Karpas-422 (cell line): Measurements from ENCODE around the gene PPCDC. TPM values are rescaled to one million over a fixed set of nuclear protein-coding genes. Genes with fewer than 3 reads are reported as not detected.

Source experiments
- DNase-seq: peaks from one replicate; pipeline ENCODE4 v3.0.0-alpha.2; 2015
- H2AFZ ChIP-seq: fragments of 200-600 bp; sonication (generic); 2 replicates; pipeline ENCODE4 v1.6.1; 2014; ENCODE audit warnings: antibody characterized with exemption, low read length, mixed read lengths
- H3K27ac ChIP-seq: fragments of 200-600 bp; sonication (generic); 2 replicates; pipeline ENCODE4 v1.5.1; 2014; ENCODE audit warnings: mild to moderate bottlenecking, low read length, moderate library complexity
- H3K27me3 ChIP-seq: fragments of 200-600 bp; sonication (generic); 2 replicates; pipeline ENCODE4 v1.6.1; 2014; ENCODE audit warnings: low read length, mixed read lengths
- H3K36me3 ChIP-seq: fragments of 200-600 bp; sonication (generic); 2 replicates; pipeline ENCODE4 v1.6.1; 2014; ENCODE audit warnings: low read length, mixed read lengths; ENCODE audit not compliant: insufficient read depth
- H3K4me1 ChIP-seq: fragments of 200-600 bp; sonication (generic); 2 replicates; pipeline ENCODE4 v1.6.1; 2014; ENCODE audit warnings: mild to moderate bottlenecking, low read length, mixed read lengths
- H3K4me2 ChIP-seq: fragments of 200-600 bp; sonication (generic); 2 replicates; pipeline ENCODE4 v1.6.1; 2014; ENCODE audit warnings: low read length, low read depth, mild to moderate bottlenecking; ENCODE audit not compliant: poor library complexity, severe bottlenecking
- H3K4me3 ChIP-seq: fragments of 200-600 bp; sonication (generic); 2 replicates; pipeline ENCODE4 v1.5.1; 2014; ENCODE audit warnings: mild to moderate bottlenecking, antibody characterized with exemption, low read length, mixed read lengths
- H3K79me2 ChIP-seq: fragments of 200-600 bp; sonication (generic); 2 replicates; pipeline ENCODE4 v1.6.1; 2014; ENCODE audit warnings: mild to moderate bottlenecking, low read length, mixed read lengths
- H3K9ac ChIP-seq: fragments of 200-600 bp; sonication (generic); 2 replicates; pipeline ENCODE4 v1.6.0; 2014; ENCODE audit warnings: low read length
- H3K9me2 ChIP-seq: fragments of 200-600 bp; sonication (generic), shearing (Covaris generic); replicated peaks from 2 replicates; pipeline ENCODE4 v1.6.0; 2014; ENCODE audit warnings: mild to moderate bottlenecking, low read length, moderate library complexity; ENCODE audit not compliant: insufficient read depth
- H3K9me3 ChIP-seq: fragments of 300-700, 200-600 bp; sonication (generic); 2 replicates; pipeline ENCODE4 v1.6.1; 2014; ENCODE audit warnings: low read length, mixed read lengths
- H4K20me1 ChIP-seq: fragments of 200-600 bp; sonication (generic); 2 replicates; pipeline ENCODE4 v1.6.1; 2014; ENCODE audit warnings: mild to moderate bottlenecking, antibody characterized with exemption, low read length, low read depth; ENCODE audit not compliant: insufficient read depth
- total RNA-seq: library from RNA; depleted of rRNA; stranded (reverse); fragments of >200 nt; shearing (Covaris generic); gene quantifications from 2 replicates; pipeline ENCODE4 v1.2.3, GENCODE V29; 2014; ENCODE audit warnings: low replicate concordance

PPCDC gene
- total RNA-seq, 1 experiment from 2014 or later = 19.3 TPM

DNA sequence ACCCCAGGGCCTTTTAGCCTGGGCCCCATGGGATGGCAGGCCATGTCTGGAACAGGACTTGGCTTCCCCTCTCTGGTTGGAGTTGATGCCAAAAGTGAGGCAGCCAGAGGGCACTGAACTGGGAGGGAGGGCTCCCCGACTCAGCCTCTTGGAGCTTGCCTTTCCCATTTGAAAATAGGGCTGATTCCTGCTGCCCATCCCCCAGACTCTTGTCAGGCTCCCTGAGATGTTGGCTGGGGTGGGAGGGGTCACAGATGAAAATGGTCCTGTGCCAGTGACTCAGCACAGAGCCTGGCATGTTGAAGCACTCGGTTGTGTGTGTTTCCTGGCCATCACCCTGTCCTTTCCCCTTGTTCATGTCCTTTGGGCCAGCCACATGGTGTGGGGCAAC lies 6.6 kb downstream of the PPCDC start:
- no peaks in the 10 kb centered on the region for H3K9me2 ChIP-seq
- no peaks in the 10 kb centered on the region for H3K9me3 ChIP-seq
- H3K27ac ChIP-seq = no peak overlapping the region
- no peaks in the 10 kb centered on the region for H3K79me2 ChIP-seq
- no peak overlapping the region for H2AFZ ChIP-seq
- H3K9ac ChIP-seq = no peak overlapping the region
- peaks cover 40% of the 10 kb centered on the region; the same call in 1 of the 2 replicates for H4K20me1 ChIP-seq
- H3K4me3 ChIP-seq = no peak overlapping the region
- DNase-seq = no peak
- no peaks in the 10 kb centered on the region for H3K27me3 ChIP-seq
- H3K4me2 ChIP-seq = no peak overlapping the region
- peaks cover 6% of the 10 kb centered on the region; the same call in 1 of the 2 replicates for H3K36me3 ChIP-seq
- H3K4me1 ChIP-seq = peaks cover 44% of the 10 kb centered on the region

DNA sequence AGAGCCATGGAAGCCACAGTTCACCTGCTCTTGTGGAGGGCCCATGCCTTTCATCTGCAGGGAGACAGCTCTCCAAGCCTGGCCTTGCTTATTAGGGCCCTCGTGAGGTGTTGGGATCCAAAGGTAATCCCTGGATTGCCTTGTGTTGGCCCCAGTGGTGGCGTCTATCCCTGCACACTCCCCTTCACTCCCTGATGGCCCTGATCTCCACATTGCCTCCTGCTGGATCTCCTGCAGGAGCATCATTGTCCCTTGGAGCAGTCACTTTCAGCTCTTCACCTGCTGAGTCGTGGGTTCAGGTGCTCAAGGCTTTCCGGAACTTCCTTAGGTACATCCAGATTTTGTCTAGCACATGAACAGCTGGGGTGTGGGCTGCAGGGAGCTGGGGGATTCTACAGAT lies 7.0 kb downstream of the PPCDC start:
- peaks cover 40% of the 10 kb centered on the region for H3K4me1 ChIP-seq
- H3K4me2 ChIP-seq = no peak overlapping the region
- no peak overlapping the region for H3K4me3 ChIP-seq
- DNase-seq = no peak
- H4K20me1 ChIP-seq = peaks cover 44% of the 10 kb centered on the region; the same call in 1 of the 2 replicates
- no peaks in the 10 kb centered on the region for H3K9me3 ChIP-seq
- no peaks in the 10 kb centered on the region for H3K9me2 ChIP-seq
- H3K36me3 ChIP-seq = peaks cover 6% of the 10 kb centered on the region; the same call in 1 of the 2 replicates
- no peaks in the 10 kb centered on the region for H3K27me3 ChIP-seq
- no peak overlapping the region for H3K9ac ChIP-seq
- no peak overlapping the region for H3K27ac ChIP-seq
- no peaks in the 10 kb centered on the region for H3K79me2 ChIP-seq
- no peak overlapping the region for H2AFZ ChIP-seq

DNA sequence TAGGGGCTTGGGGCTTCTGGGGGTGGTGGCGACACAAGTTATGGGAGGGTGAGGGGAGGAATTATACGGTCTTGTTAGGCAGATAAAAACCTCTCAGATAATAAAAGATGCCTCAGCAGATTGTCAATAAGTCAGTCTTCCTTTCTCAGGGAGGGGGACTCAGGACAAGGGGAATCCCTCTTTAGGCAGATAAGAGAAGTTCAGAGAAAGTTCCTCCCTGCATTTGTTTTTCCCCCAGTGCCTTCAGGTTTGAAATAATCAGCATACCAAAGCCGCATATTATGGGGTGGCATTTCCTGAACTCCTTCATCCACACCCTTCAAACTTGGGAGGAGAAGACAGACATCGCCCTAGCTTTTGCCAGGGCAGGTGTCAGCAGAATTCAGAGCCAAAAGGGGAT lies 8.5 kb downstream of the PPCDC start:
- Histone ChIP-seq H3K36me3 (no peaks in the 10 kb centered on the region; the same call in 1 of the 2 replicates), H3K9me3 (no peaks in the 10 kb centered on the region), H3K4me3 (no peak overlapping the region), H3K79me2 (no peaks in the 10 kb centered on the region), H3K27me3 (no peaks in the 10 kb centered on the region), H3K4me1 (peaks cover 26% of the 10 kb centered on the region), H3K4me2 (no peak overlapping the region), H3K27ac (no peak overlapping the region), H2AFZ (no peak overlapping the region), H4K20me1 (peaks cover 40% of the 10 kb centered on the region; the same call in 1 of the 2 replicates), H3K9me2 (no peaks in the 10 kb centered on the region), H3K9ac (no peak overlapping the region)
- DNase-seq = no peak

DNA sequence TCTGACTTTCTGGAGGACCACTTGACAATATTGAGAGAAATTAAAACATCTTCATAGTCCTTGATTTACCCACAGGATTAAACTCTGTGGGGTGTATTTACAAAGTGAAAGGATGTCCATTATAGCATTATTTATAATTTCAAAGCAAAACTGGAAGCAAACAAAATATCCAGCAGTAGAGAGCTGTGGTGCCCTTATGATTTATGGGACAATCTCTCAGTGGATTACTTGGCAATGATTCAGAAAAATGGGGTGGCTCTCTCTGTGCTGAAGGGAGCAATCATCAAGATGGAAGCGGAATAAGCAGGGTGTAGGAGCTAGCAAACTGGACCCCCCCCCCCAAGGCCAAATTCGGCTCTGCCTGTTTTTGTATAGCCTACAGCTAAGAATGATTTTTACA lies 9.0 kb downstream of the PPCDC start:
- H3K79me2 ChIP-seq = no peaks in the 10 kb centered on the region
- peaks cover 25% of the 10 kb centered on the region for H3K4me1 ChIP-seq
- H2AFZ ChIP-seq = no peak overlapping the region
- no peak overlapping the region for H3K4me2 ChIP-seq
- no peaks in the 10 kb centered on the region; the same call in 1 of the 2 replicates for H3K36me3 ChIP-seq
- peaks cover 45% of the 10 kb centered on the region; the same call in 1 of the 2 replicates for H4K20me1 ChIP-seq
- no peak overlapping the region for H3K9ac ChIP-seq
- no peaks in the 10 kb centered on the region for H3K27me3 ChIP-seq
- H3K9me3 ChIP-seq = no peaks in the 10 kb centered on the region
- DNase-seq = no peak
- H3K27ac ChIP-seq = no peak overlapping the region
- no peaks in the 10 kb centered on the region for H3K9me2 ChIP-seq
- H3K4me3 ChIP-seq = no peak overlapping the region

DNA sequence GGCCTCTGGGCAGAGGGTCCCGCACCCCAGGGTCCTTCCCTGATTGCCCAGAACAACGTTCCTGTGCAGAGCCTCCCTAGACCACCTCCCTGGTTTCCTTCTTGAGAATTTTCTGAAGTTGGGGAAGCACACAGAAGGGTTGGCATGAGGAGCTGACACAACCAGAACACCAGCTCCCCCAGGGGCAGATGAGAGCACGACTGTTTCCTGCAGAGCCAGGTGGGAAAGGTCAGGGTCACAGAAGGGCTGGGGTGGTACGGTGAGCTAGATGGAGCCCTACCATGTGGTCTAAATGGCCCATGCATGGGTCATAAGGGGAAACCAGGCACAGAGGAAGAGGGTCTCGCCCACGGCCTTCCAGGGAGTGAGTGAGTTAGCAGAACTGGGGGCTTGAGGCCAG lies 10.4 kb downstream of the PPCDC start:
- Histone ChIP-seq H3K9me2 (no peaks in the 10 kb centered on the region), H3K27ac (no peak overlapping the region), H3K27me3 (no peaks in the 10 kb centered on the region), H3K79me2 (no peaks in the 10 kb centered on the region), H3K4me1 (peaks cover 11% of the 10 kb centered on the region), H3K4me3 (no peak overlapping the region), H4K20me1 (peaks cover 51% of the 10 kb centered on the region; the same call in 1 of the 2 replicates), H3K36me3 (no peaks in the 10 kb centered on the region; the same call in 1 of the 2 replicates), H2AFZ (no peak overlapping the region), H3K4me2 (no peak overlapping the region), H3K9me3 (no peaks in the 10 kb centered on the region), H3K9ac (no peak overlapping the region)
- no peak for DNase-seq

DNA sequence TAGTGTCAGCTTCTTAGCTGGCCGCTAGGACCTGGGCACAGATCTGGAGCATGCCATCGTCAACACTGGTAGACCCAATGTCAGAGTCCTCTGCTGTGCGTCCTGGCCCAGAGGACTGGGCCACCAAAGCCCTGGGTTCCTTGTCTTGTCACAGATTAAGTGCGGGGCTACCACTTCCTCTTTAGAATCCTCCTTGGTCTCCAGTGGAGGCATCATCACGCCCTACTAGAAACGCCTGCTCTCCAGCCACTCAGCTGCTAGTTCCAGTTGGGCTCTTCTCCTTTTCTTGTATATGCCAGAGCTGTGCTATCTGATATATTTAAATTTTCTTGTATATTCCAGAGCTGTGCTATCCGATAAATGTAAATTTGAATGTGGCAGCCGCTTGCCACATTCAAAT lies 11.2 kb downstream of the PPCDC start:
- peaks cover 56% of the 10 kb centered on the region; the same call in 1 of the 2 replicates for H4K20me1 ChIP-seq
- no peak overlapping the region for H3K4me2 ChIP-seq
- no peak for DNase-seq
- no peak overlapping the region for H3K27ac ChIP-seq
- no peaks in the 10 kb centered on the region; the same call in 1 of the 2 replicates for H3K36me3 ChIP-seq
- no peak overlapping the region for H3K9ac ChIP-seq
- no peaks in the 10 kb centered on the region for H3K9me3 ChIP-seq
- H2AFZ ChIP-seq = no peak overlapping the region
- no peak overlapping the region for H3K4me3 ChIP-seq
- peaks cover 3% of the 10 kb centered on the region for H3K4me1 ChIP-seq
- H3K9me2 ChIP-seq = no peaks in the 10 kb centered on the region
- no peaks in the 10 kb centered on the region for H3K79me2 ChIP-seq
- H3K27me3 ChIP-seq = no peaks in the 10 kb centered on the region

DNA sequence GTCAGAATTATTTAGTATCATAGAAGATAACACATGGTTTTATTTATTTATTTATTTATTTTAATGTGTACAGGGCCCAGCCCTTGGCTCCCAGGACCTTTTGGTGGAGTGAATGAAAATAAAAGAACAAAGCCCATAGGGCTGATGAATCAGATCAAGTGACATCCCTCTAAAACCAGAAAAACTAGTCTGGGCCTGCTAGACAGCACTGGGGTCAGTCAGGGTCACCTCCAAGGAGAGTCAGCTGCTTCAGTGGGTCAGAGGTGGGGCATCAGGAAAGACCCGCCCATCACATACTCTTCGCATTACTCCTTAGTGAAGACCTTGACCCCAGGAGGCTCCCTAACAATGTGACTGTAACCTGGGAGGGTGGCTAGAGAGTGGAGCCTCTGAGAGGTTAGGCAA lies 12.8 kb downstream of the PPCDC start:
- Histone ChIP-seq H3K4me3 (no peak overlapping the region), H3K4me1 (no peaks in the 10 kb centered on the region), H4K20me1 (peaks cover 53% of the 10 kb centered on the region; the same call in 1 of the 2 replicates), H3K27ac (no peak overlapping the region), H3K27me3 (no peaks in the 10 kb centered on the region), H3K9ac (no peak overlapping the region), H3K79me2 (no peaks in the 10 kb centered on the region), H2AFZ (no peak overlapping the region), H3K9me3 (no peaks in the 10 kb centered on the region), H3K4me2 (no peak overlapping the region), H3K9me2 (no peaks in the 10 kb centered on the region), H3K36me3 (no peaks in the 10 kb centered on the region)
- no peak for DNase-seq

DNA sequence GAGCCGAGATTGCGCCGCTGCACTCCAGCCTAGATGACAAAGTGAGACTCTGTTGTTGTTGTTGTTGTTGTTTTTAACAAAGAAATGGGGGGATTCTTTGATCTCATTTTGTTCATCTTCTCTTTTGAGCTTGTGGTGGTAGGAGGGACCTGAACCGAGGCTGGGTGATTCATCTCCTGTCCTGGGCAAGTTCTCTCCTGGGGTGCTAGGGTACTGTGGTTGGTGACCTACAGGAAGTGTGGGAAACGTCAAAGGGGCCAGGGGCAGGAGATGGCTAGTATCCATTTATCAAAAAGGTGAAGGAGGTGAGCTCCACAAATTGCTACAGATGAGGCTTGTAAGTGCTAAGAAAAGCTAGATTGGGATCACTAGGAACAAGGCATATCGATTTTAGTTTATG lies 14.3 kb downstream of the PPCDC start:
- Histone ChIP-seq H3K79me2 (no peaks in the 10 kb centered on the region), H3K27ac (no peak overlapping the region), H3K27me3 (no peaks in the 10 kb centered on the region), H3K9me3 (no peaks in the 10 kb centered on the region), H3K9me2 (no peaks in the 10 kb centered on the region), H3K4me2 (no peak overlapping the region), H2AFZ (no peak overlapping the region), H4K20me1 (peaks cover 64% of the 10 kb centered on the region), H3K36me3 (no peaks in the 10 kb centered on the region), H3K9ac (no peak overlapping the region), H3K4me3 (no peak overlapping the region), H3K4me1 (peaks cover 7% of the 10 kb centered on the region)
- DNase-seq = no peak
